Activated CD4-positive, alpha-beta memory T cell treated with anti-CD3 and anti-CD28 coated beads for 36 hours (primary cell): ENCODE measurements around the gene CLEC17A. TPM values are rescaled to one million over a fixed set of nuclear protein-coding genes. Genes with fewer than 3 reads are reported as not detected.
"Not testable (repeated sequence)": the region's sequence is repeated elsewhere in the genome, so short reads cannot be mapped to it uniquely, and the experiment has no call there.

Experiments
- CTCF ChIA-PET: fragments of 350-600 bp; sonication (Branson Sonifier 250); formaldehyde crosslinking; loops from one replicate; lab custom pipeline; 2021; ENCODE audit warnings: antibody characterized with exemption, inconsistent platforms; lab: Charles Lee
- POLR2A ChIA-PET: fragments of 350-600 bp; sonication (Branson Sonifier 250); formaldehyde crosslinking; loops from one replicate; lab custom pipeline; 2021; ENCODE audit warnings: antibody characterized with exemption; lab: Charles Lee
- DNase-seq: peaks from one replicate; pipeline ENCODE4 v3.0.0-alpha.2; 2020
- H3K27ac Mint-ChIP-seq: one replicate; pipeline ENCODE4 v1.8.0; 2021; ENCODE audit warnings: mixed read lengths
- H3K27me3 Mint-ChIP-seq: one replicate; pipeline ENCODE4 v1.8.0; 2021; ENCODE audit warnings: mixed read lengths
- H3K36me3 Mint-ChIP-seq: one replicate; pipeline ENCODE4 v1.8.0; 2021; ENCODE audit warnings: mixed read lengths
- H3K4me1 Mint-ChIP-seq: one replicate; pipeline ENCODE4 v1.8.0; 2021; ENCODE audit warnings: low read depth, mixed read lengths
- H3K4me3 Mint-ChIP-seq: one replicate; pipeline ENCODE4 v1.8.0; 2021; ENCODE audit warnings: mild to moderate bottlenecking, mixed read lengths
- H3K9me3 Mint-ChIP-seq: one replicate; pipeline ENCODE4 v1.8.0; 2021; ENCODE audit warnings: mixed read lengths
- intact Hi-C: fragments of 100-400 bp; cut with micrococcal nuclease; formaldehyde crosslinking; loops from one replicate; pipeline ENCODE4 v1.15.1; 2023
- total RNA-seq, 2 experiments: library from RNA; stranded (reverse); gene quantifications; one replicate each; pipeline ENCODE4 v1.2.3, GENCODE V29; 2021

The CLEC17A gene
- total RNA-seq, 2 experiments from 2014 or later, result 0.33 to 0.85 TPM

- Mint-ChIP-seq H3K9me3 (peaks cover 6% of the 10 kb centered on the region), H3K4me1 (no peaks in the 10 kb centered on the region), H3K27me3 (peaks cover 14% of the 10 kb centered on the region), H3K4me3 (no peak overlapping the region), H3K36me3 (no peaks in the 10 kb centered on the region), H3K27ac (no peak overlapping the region)
- CTCF ChIA-PET, result no interaction called here
- no peak for DNase-seq
- intact Hi-C loops, result no loop called here
- POLR2A ChIA-PET, result no interaction called here
These were observed 12.7 kb downstream of the CLEC17A start for GRCh38 chr19:14595558-14595957.

GRCh38 chr19:14599548-14600147, 16.8 kb downstream of the CLEC17A start:
- CTCF ChIA-PET, result interaction anchor here (1.1 kb wide), 1 partner anchor 11 kb away, joined by 3 read pairs; no protein-coding TSS in a partner anchor
- peaks cover 8% of the 10 kb centered on the region for H3K4me1 Mint-ChIP-seq
- no peak for DNase-seq
- no peak overlapping the region for H3K27ac Mint-ChIP-seq
- POLR2A ChIA-PET, result no interaction called here
- H3K4me3 Mint-ChIP-seq, result no peak overlapping the region
- H3K9me3 Mint-ChIP-seq, result peaks cover 11% of the 10 kb centered on the region
- H3K36me3 Mint-ChIP-seq, result no peaks in the 10 kb centered on the region
- peaks cover 8% of the 10 kb centered on the region for H3K27me3 Mint-ChIP-seq
- intact Hi-C loops, result no loop called here

- Mint-ChIP-seq H3K27ac (peak overlapping the region; percentile 14), H3K36me3 (no peaks in the 10 kb centered on the region), H3K4me1 (peaks cover 8% of the 10 kb centered on the region), H3K27me3 (no peaks in the 10 kb centered on the region), H3K9me3 (peaks cover 5% of the 10 kb centered on the region), H3K4me3 (no peak overlapping the region)
- ChIA-PET CTCF (interaction anchor here (0.7 kb wide), 1 partner anchor 1026 kb away, joined by 3 read pairs; no protein-coding TSS in a partner anchor), POLR2A (no interaction called here)
- no peak for DNase-seq
- intact Hi-C loops, result no loop called here
These were observed 21.1 kb downstream of the CLEC17A start for GRCh38 chr19:14603990-14604387.

- no peaks in the 10 kb centered on the region for H3K36me3 Mint-ChIP-seq
- ChIA-PET CTCF (interaction anchor here (0.6 kb wide), 1 partner anchor 821 kb away, joined by 3 read pairs; no protein-coding TSS in a partner anchor), POLR2A (no interaction called here)
- H3K4me1 Mint-ChIP-seq, result peaks cover 8% of the 10 kb centered on the region
- H3K27me3 Mint-ChIP-seq, result no peaks in the 10 kb centered on the region
- no peak overlapping the region for H3K4me3 Mint-ChIP-seq
- no peak overlapping the region for H3K27ac Mint-ChIP-seq
- DNase-seq, result no peak
- H3K9me3 Mint-ChIP-seq, result peaks cover 5% of the 10 kb centered on the region
- intact Hi-C loops, result no loop called here
These were observed 23.7 kb downstream of the CLEC17A start for GRCh38 chr19:14606627-14607026.

GRCh38 chr19:14611051-14611450, 28.2 kb downstream of the CLEC17A start:
- Mint-ChIP-seq H3K27me3 (no peaks in the 10 kb centered on the region), H3K36me3 (no peaks in the 10 kb centered on the region), H3K4me1 (no peaks in the 10 kb centered on the region), H3K4me3 (no peak overlapping the region), H3K27ac (no peak overlapping the region), H3K9me3 (no peaks in the 10 kb centered on the region)
- POLR2A ChIA-PET, result no interaction called here
- DNase-seq, result no peak
- CTCF ChIA-PET, result no interaction called here
- intact Hi-C loops, result no loop called here

- DNase-seq, H3K4me1 Mint-ChIP-seq, H3K36me3 Mint-ChIP-seq, H3K27me3 Mint-ChIP-seq, H3K9me3 Mint-ChIP-seq, H3K27ac Mint-ChIP-seq, intact Hi-C loops, H3K4me3 Mint-ChIP-seq, POLR2A ChIA-PET, CTCF ChIA-PET: not testable (repeated sequence)
These were observed 29.4 kb downstream of the CLEC17A start for GRCh38 chr19:14612242-14612641.

GRCh38 chr19:14612657-14613056, 29.8 kb downstream of the CLEC17A start:
- no peaks in the 10 kb centered on the region for H3K36me3 Mint-ChIP-seq
- CTCF ChIA-PET, result interaction anchor here (0.7 to 0.9 kb wide), 2 partner anchors 56 to 74 kb away, joined by 3 read pairs; no protein-coding TSS in a partner anchor
- no peak overlapping the region for H3K27ac Mint-ChIP-seq
- intact Hi-C loops, result no loop called here
- H3K4me1 Mint-ChIP-seq, result no peaks in the 10 kb centered on the region
- POLR2A ChIA-PET, result no interaction called here
- no peaks in the 10 kb centered on the region for H3K27me3 Mint-ChIP-seq
- no peak overlapping the region for H3K4me3 Mint-ChIP-seq
- DNase-seq, result no peak
- no peaks in the 10 kb centered on the region for H3K9me3 Mint-ChIP-seq

GRCh38 chr19:14613399-14614098, 30.7 kb downstream of the CLEC17A start:
- H3K4me3 Mint-ChIP-seq, DNase-seq, POLR2A ChIA-PET, H3K36me3 Mint-ChIP-seq, H3K27ac Mint-ChIP-seq, H3K9me3 Mint-ChIP-seq, H3K27me3 Mint-ChIP-seq, H3K4me1 Mint-ChIP-seq, intact Hi-C loops: not testable (repeated sequence)
- CTCF ChIA-PET, result interaction anchor here (0.7 to 0.9 kb wide), 2 partner anchors 57 to 73 kb away, joined by 3 read pairs; no protein-coding TSS in a partner anchor

GRCh38 chr19:14614099-14614412, 31.2 kb downstream of the CLEC17A start:
- peaks cover 2% of the 10 kb centered on the region for H3K36me3 Mint-ChIP-seq
- no peak overlapping the region for H3K4me3 Mint-ChIP-seq
- no peaks in the 10 kb centered on the region for H3K4me1 Mint-ChIP-seq
- H3K9me3 Mint-ChIP-seq, result peaks cover 4% of the 10 kb centered on the region
- intact Hi-C loops, result no loop called here
- POLR2A ChIA-PET, result no interaction called here
- CTCF ChIA-PET, result no interaction called here
- no peaks in the 10 kb centered on the region for H3K27me3 Mint-ChIP-seq
- no peak overlapping the region for H3K27ac Mint-ChIP-seq
- no peak for DNase-seq

GRCh38 chr19:14615623-14616022, 32.7 kb downstream of the CLEC17A start:
- no peaks in the 10 kb centered on the region for H3K4me1 Mint-ChIP-seq
- peaks cover 13% of the 10 kb centered on the region for H3K9me3 Mint-ChIP-seq
- peaks cover 4% of the 10 kb centered on the region for H3K36me3 Mint-ChIP-seq
- ChIA-PET POLR2A (no interaction called here), CTCF (no interaction called here)
- no peak for DNase-seq
- intact Hi-C loops, result no loop called here
- H3K27me3 Mint-ChIP-seq, result peaks cover 4% of the 10 kb centered on the region
- no peak overlapping the region for H3K4me3 Mint-ChIP-seq
- no peak overlapping the region for H3K27ac Mint-ChIP-seq

- Mint-ChIP-seq H3K36me3 (peaks cover 4% of the 10 kb centered on the region), H3K4me3 (no peak overlapping the region), H3K27me3 (peaks cover 4% of the 10 kb centered on the region), H3K9me3 (peaks cover 13% of the 10 kb centered on the region), H3K4me1 (no peaks in the 10 kb centered on the region), H3K27ac (no peak overlapping the region)
- CTCF ChIA-PET, result no interaction called here
- no peak for DNase-seq
- POLR2A ChIA-PET, result no interaction called here
- intact Hi-C loops, result no loop called here
These were observed 33.5 kb downstream of the CLEC17A start for GRCh38 chr19:14616407-14616806.

- Mint-ChIP-seq H3K9me3 (peaks cover 13% of the 10 kb centered on the region), H3K36me3 (peaks cover 4% of the 10 kb centered on the region), H3K27ac (no peak overlapping the region), H3K27me3 (peaks cover 4% of the 10 kb centered on the region), H3K4me1 (no peaks in the 10 kb centered on the region), H3K4me3 (no peak overlapping the region)
- intact Hi-C loops, result no loop called here
- POLR2A ChIA-PET, result no interaction called here
- DNase-seq, result no peak
- CTCF ChIA-PET, result no interaction called here
These were observed 36.5 kb downstream of the CLEC17A start for GRCh38 chr19:14619404-14619803.

- H3K36me3 Mint-ChIP-seq, H3K4me3 Mint-ChIP-seq, H3K27ac Mint-ChIP-seq, CTCF ChIA-PET, H3K4me1 Mint-ChIP-seq, intact Hi-C loops, H3K27me3 Mint-ChIP-seq, POLR2A ChIA-PET, DNase-seq: not testable (repeated sequence)
- peaks cover 10% of the 10 kb centered on the region for H3K9me3 Mint-ChIP-seq
These were observed 41.6 kb downstream of the CLEC17A start for GRCh38 chr19:14624491-14624890.
